HG03103 (cell line): ENCODE measurements around the gene MLANA.

ENCODE experiments used
- ATAC-seq: cut with Tn5 transposase; IDR thresholded peaks from one replicate; pipeline ENCODE4 v1.9.1; 2021; ENCODE audit warnings: low read depth; ENCODE audit not compliant: unreplicated experiment

MLANA gene

GRCh38 chr9:5953743-5954707 lies 63.3 kb downstream of the MLANA start:
- no peak for ATAC-seq

- no peak for ATAC-seq
These were observed 66.5 kb downstream of the MLANA start for GRCh38 chr9:5957166-5957565.

GRCh38 chr9:5958273-5958672 lies 67.6 kb downstream of the MLANA start:
- no peak for ATAC-seq
